SJCRH30 (cell line): ENCODE results near the gene ANK2. TPM values are rescaled to one million over a fixed set of nuclear protein-coding genes. Genes with fewer than 3 reads are reported as not detected.
"Not testable (repeated sequence)": the region's sequence is repeated elsewhere in the genome, so short reads cannot be mapped to it uniquely, and the experiment has no call there.

Source experiments
- DNase-seq, 2 experiments: peaks; one replicate each; pipeline ENCODE4 v3.0.0-alpha.2; 2015 to 2020
- H3K27ac ChIP-seq: fragments of 250-450 bp; sonication (Bioruptor Pico); 2 replicates; pipeline ENCODE4 v1.5.1; 2020; ENCODE audit warnings: mild to moderate bottlenecking, moderate library complexity
- H3K27me3 ChIP-seq: fragments of 250-450 bp; sonication (Bioruptor Pico); 2 replicates; pipeline ENCODE4 v1.5.1; 2020; ENCODE audit warnings: mild to moderate bottlenecking, moderate library complexity
- H3K36me3 ChIP-seq: fragments of 250-450 bp; sonication (Bioruptor Pico); 2 replicates; pipeline ENCODE4 v1.5.1; 2020; ENCODE audit warnings: mild to moderate bottlenecking, moderate library complexity
- H3K4me1 ChIP-seq: fragments of 250-450 bp; sonication (Bioruptor Pico); 2 replicates; pipeline ENCODE4 v1.5.1; 2020; ENCODE audit warnings: mild to moderate bottlenecking, moderate library complexity
- H3K4me3 ChIP-seq: fragments of 250-450 bp; sonication (Bioruptor Pico); 2 replicates; pipeline ENCODE4 v1.5.1; 2020; ENCODE audit warnings: mild to moderate bottlenecking, moderate library complexity
- H3K9me3 ChIP-seq: fragments of 250-450 bp; sonication (Bioruptor Pico); replicated peaks from 2 replicates; pipeline ENCODE4 v1.5.1; 2020; ENCODE audit warnings: mild to moderate bottlenecking, moderate library complexity
- total RNA-seq: library from RNA; depleted of rRNA; stranded (reverse); fragments of >200 nt; shearing (Covaris generic); gene quantifications from 2 replicates; pipeline ENCODE4 v1.2.3, GENCODE V29; 2014

ANK2 gene
- total RNA-seq, 1 experiment from 2014 or later: 128 TPM

DNA sequence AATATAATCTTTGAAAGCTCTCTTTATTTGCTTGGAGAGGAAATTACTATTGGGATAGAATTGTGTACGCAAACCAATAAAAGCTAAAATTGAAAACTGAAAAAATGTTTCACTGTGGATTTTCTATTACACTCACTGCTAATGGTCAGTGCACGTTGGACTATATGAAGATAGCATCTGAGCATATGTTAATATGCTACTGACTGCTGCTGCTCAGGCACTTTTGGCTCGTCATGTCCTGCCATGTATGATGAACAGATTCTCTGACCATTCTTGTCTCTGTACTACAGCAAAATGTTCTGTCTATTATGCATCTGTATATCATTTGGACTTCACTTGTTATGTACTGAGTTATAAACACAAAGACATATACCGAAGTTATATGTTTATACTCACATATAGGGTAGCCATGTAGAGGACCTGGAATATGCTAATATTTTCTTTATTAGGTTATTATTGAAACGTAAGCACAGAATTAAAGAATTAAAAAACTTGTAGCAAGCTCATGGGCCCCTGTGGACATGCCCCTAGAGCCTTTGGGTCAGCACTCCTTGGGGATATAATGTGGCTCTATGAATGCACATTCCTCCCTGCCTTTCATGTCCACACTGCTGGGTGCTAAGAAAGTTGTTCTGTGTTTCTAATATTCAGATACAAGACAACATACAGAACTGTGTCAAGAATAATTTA lies 120.8 kb downstream of the ANK2 start:
- H3K4me3 ChIP-seq: no peak overlapping the region
- H3K4me1 ChIP-seq: peaks cover 23% of the 10 kb centered on the region; the same call in 1 of the 2 replicates
- H3K9me3 ChIP-seq: no peaks in the 10 kb centered on the region
- no peak for DNase-seq
- H3K36me3 ChIP-seq: no peaks in the 10 kb centered on the region; the same call in 1 of the 2 replicates
- H3K27ac ChIP-seq: no peak overlapping the region
- no peaks in the 10 kb centered on the region for H3K27me3 ChIP-seq

GRCh38 chr4:113170805-113171468 lies 121.5 kb downstream of the ANK2 start:
- Histone ChIP-seq H3K9me3 (no peaks in the 10 kb centered on the region), H3K27me3 (no peaks in the 10 kb centered on the region), H3K4me3 (no peak overlapping the region), H3K27ac (no peak overlapping the region), H3K36me3 (no peaks in the 10 kb centered on the region; the same call in 1 of the 2 replicates), H3K4me1 (peaks cover 23% of the 10 kb centered on the region; the same call in 1 of the 2 replicates)
- no peak for DNase-seq

DNA sequence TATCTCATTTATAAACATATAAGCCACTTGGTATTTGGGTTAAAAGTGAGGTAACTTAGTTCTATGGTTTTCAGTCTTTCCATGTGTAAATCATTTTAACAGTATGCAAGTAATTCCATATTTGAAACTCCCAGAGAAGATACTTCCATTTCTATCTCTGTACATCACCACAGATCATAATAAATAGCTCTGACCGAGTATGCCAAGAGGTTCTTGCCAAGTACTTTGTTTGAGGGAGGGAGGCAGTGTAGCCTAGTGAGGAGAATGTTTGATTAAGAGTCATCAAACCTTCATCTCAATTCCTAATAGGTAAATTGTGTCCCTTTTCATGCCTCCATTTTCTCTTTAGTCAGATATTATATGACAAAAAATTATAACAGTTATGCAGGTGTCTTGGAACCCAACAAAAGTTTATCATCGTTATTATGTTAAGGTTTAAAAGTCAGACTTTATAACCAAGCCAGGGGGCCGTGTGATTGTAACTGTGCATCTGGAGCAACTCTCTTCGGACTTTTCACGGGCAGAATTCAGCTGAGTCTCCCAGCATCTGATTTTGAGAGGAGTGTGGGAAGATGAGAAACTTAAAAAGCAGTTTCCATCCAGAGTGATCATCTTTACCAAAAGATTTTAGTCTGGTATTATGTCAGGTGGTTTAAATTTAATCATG lies 123.8 kb downstream of the ANK2 start:
- Histone ChIP-seq H3K4me3 (no peak overlapping the region), H3K36me3 (no peaks in the 10 kb centered on the region; the same call in none of the 2 replicates), H3K27ac (no peak overlapping the region), H3K27me3 (no peaks in the 10 kb centered on the region), H3K4me1 (peaks cover 23% of the 10 kb centered on the region; the same call in 1 of the 2 replicates), H3K9me3 (no peaks in the 10 kb centered on the region)
- DNase-seq: no peak

DNA sequence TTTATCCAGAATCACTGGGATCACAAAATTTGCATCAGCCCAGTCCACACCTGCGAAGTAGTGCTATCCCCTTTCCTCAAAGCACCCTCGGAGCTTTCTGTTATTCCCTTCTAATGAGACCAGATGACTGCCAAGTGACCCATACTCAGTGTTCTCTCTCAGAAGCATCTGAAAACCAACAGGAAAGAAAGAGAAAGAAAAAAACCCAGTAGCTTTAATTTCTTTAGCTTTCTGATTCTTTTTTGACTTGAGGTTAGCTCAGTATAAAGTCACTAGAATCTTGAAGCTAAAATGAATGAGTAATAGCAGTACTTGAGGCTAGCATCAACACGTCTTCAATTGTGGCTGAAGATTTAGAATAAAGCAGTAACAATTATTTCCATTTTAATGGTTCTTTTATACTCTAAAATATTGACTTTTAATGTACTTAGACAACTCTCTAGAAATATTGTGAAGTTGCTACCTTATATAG lies 124.4 kb downstream of the ANK2 start:
- no peak for DNase-seq
- Histone ChIP-seq H3K36me3 (no peaks in the 10 kb centered on the region; the same call in none of the 2 replicates), H3K9me3 (no peaks in the 10 kb centered on the region), H3K27ac (no peak overlapping the region), H3K27me3 (no peaks in the 10 kb centered on the region), H3K4me3 (no peak overlapping the region), H3K4me1 (peaks cover 23% of the 10 kb centered on the region; the same call in 1 of the 2 replicates)

GRCh38 chr4:113179091-113179490 lies 129.6 kb downstream of the ANK2 start:
- DNase-seq: no peak
- Histone ChIP-seq H3K27me3 (no peaks in the 10 kb centered on the region), H3K27ac (no peak overlapping the region), H3K36me3 (no peaks in the 10 kb centered on the region; the same call in none of the 2 replicates), H3K4me3 (no peak overlapping the region), H3K9me3 (no peaks in the 10 kb centered on the region), H3K4me1 (no peaks in the 10 kb centered on the region)

DNA sequence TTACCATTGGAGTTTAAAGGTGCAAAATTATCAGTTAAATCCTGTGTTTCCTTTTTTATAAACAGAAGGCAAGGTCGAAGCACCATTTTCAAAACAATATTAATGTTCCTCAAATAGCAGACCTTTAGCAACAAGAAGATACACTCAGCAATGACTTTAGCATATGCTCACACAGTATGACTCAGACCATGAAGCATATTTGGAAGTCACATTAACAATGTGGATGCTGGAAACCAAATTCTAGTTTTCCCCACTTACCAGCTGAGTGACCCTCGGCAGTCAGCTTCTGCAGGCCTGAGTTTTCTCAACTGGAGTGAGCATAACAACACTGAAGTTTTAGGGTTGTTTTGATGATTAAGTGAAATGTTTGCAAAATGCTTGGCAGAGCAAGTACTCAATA lies 130.5 kb downstream of the ANK2 start:
- no peaks in the 10 kb centered on the region; the same call in 1 of the 2 replicates for H3K36me3 ChIP-seq
- H3K4me1 ChIP-seq: no peaks in the 10 kb centered on the region
- no peak for DNase-seq
- no peak overlapping the region for H3K4me3 ChIP-seq
- H3K27ac ChIP-seq: no peak overlapping the region
- H3K27me3 ChIP-seq: no peaks in the 10 kb centered on the region
- H3K9me3 ChIP-seq: no peaks in the 10 kb centered on the region

DNA sequence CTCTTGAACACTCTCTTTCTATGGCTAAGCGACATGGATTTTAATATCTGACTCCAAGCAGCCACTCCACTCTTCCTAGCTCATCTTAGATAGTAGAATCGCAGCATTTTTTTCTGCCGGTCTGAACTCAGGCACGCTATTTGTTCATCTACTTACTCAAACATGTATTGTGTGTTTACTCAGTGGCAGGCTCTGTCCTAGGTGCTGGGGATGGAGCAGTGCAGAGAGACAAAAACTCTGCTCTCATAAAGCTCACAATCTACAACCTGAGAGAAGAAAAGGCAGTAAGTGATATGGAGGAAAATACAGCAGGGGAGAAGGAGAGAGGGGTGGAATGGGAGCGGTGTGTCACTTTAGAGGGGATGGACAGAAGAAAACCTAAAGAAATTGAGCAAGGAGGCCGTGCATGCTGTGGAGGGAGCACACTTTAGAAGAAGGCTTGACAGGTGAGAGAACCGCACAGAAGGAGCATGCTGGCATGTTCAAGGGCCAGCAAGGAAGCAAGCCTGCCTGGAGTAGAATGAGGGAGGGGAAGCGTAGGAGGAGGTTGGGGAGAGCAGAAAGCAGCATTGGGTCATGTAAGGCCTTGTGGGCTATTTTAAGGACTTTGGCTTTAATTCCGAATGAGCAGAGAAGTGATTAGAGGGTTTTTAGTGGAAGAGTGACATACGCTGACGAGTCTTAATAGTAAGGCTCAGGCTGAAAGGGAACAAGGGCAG lies 132.0 kb downstream of the ANK2 start:
- DNase-seq: no peak
- no peaks in the 10 kb centered on the region for H3K4me1 ChIP-seq
- no peak overlapping the region for H3K27ac ChIP-seq
- no peak overlapping the region for H3K4me3 ChIP-seq
- no peaks in the 10 kb centered on the region for H3K27me3 ChIP-seq
- no peaks in the 10 kb centered on the region for H3K9me3 ChIP-seq
- no peaks in the 10 kb centered on the region; the same call in 1 of the 2 replicates for H3K36me3 ChIP-seq

DNA sequence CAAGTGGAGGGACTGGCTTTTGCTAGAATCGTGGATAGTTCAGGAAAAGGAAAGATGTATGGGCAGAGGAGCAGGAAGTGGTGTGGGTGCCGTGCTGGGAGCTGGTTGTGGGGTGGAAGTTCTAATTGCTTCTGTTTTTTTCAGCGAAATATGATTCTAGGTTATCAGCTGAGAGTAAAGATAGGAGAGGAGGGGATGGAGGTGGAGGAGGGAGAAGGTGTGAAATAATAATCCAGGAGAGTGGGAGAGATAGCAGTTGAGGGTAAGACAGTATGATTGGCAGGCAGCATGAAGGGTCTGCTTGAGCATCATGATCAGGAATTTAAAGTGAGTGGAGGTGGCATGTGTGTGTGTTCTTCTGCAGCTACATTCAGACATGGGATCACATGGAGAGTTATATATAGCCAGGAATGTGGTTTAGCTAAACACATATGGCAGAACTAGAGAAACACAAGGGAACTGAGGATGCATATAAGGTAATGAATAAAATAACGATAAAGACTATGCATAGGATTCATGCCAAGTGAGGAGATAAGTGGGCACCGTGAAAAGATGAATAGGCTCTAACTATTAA lies 133.7 kb downstream of the ANK2 start:
- Histone ChIP-seq H3K27me3 (no peaks in the 10 kb centered on the region), H3K9me3 (no peaks in the 10 kb centered on the region), H3K4me1 (no peaks in the 10 kb centered on the region), H3K36me3 (no peaks in the 10 kb centered on the region), H3K27ac (no peak overlapping the region), H3K4me3 (no peak overlapping the region)
- DNase-seq: no peak

- H3K36me3 ChIP-seq, H3K9me3 ChIP-seq, H3K4me1 ChIP-seq, H3K27ac ChIP-seq, H3K4me3 ChIP-seq, H3K27me3 ChIP-seq, DNase-seq: not testable (repeated sequence)
Observed at GRCh38 chr4:113186220-113186619, 136.8 kb downstream of the ANK2 start.

DNA sequence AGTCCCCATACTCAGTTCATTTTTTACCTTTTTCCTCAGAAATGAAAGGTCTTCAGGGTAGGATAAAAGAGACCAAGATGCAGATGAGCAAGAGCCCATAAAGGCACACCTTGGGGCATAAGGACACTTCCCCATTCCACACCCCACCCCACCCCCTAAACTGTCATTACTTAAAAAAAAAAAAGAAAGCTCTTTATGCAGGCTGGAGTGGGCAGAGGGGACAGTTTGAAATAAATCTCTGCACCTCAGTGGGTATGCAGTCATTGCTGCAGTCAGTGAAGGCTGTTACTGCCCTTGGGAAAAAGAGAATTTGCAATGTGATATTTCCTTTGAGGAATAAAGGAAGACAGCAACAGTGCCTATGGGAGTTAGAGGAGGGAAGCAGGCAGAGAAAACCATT lies 137.5 kb downstream of the ANK2 start:
- Histone ChIP-seq H3K9me3 (no peaks in the 10 kb centered on the region), H3K36me3 (no peaks in the 10 kb centered on the region), H3K4me1 (no peaks in the 10 kb centered on the region)

GRCh38 chr4:113187358-113187757 lies 137.9 kb downstream of the ANK2 start:
- no peaks in the 10 kb centered on the region for H3K27me3 ChIP-seq
- no peaks in the 10 kb centered on the region for H3K36me3 ChIP-seq
- no peak overlapping the region for H3K27ac ChIP-seq
- H3K9me3 ChIP-seq: no peaks in the 10 kb centered on the region
- no peak for DNase-seq
- no peak overlapping the region for H3K4me3 ChIP-seq
- H3K4me1 ChIP-seq: no peaks in the 10 kb centered on the region

More for the DNA sequence above, 137.5 kb downstream of the ANK2 start:
- no peak for DNase-seq
- Histone ChIP-seq H3K27ac (no peak overlapping the region), H3K4me3 (no peak overlapping the region), H3K27me3 (no peaks in the 10 kb centered on the region)

DNA sequence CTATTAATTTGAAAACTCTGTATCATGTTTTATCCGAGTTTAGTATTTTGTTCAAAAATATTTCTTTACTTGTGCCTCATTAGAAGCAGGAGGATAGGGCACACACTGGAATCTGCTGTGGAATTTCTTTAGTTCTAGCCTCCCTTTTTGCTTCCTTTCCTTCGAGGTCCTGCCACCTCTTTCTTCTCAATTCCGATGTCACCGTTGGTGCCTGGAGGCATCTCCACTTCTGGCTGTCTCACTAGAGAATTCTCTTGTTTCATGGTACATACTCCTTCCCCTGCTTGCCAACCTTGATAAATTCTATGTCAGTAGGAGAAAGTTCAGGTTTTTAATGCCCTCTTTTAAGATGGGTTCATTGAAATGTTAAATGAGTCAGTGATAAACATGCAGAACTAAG lies 140.1 kb downstream of the ANK2 start:
- DNase-seq: no peak
- no peaks in the 10 kb centered on the region for H3K4me1 ChIP-seq
- no peaks in the 10 kb centered on the region for H3K36me3 ChIP-seq
- no peak overlapping the region for H3K4me3 ChIP-seq
- no peaks in the 10 kb centered on the region for H3K27me3 ChIP-seq
- no peak overlapping the region for H3K27ac ChIP-seq
- no peaks in the 10 kb centered on the region for H3K9me3 ChIP-seq

DNA sequence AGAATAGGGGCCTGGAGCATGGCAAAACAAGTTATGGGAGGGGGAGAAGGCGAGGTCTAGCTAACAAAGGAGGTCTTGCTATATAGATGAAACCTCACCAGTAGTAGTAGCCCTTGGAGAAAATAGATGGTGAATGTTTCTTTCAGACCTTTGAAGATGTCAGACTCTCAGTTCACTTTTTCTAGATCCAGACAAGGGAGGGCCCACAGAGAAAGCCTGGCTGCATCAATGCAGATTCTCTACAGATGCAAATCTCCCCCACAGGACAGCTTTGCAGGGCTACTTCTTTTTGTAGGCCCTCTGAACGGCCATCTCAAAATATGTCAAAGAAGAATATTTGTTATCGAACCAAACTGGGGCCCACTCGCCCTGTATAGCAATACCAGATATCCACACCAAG lies 159.7 kb downstream of the ANK2 start:
- H3K36me3 ChIP-seq: no peaks in the 10 kb centered on the region
- no peaks in the 10 kb centered on the region for H3K4me1 ChIP-seq
- no peaks in the 10 kb centered on the region for H3K27me3 ChIP-seq
- DNase-seq: no peak
- H3K27ac ChIP-seq: no peak overlapping the region
- H3K9me3 ChIP-seq: no peaks in the 10 kb centered on the region
- no peak overlapping the region for H3K4me3 ChIP-seq

GRCh38 chr4:113209652-113210320 lies 160.3 kb downstream of the ANK2 start:
- DNase-seq: no peak
- no peak overlapping the region for H3K4me3 ChIP-seq

More at GRCh38 chr4:113209652-113210320, 160.3 kb downstream of the ANK2 start:
- Histone ChIP-seq H3K27me3 (no peaks in the 10 kb centered on the region), H3K4me1 (no peaks in the 10 kb centered on the region), H3K9me3 (no peaks in the 10 kb centered on the region), H3K27ac (no peak overlapping the region), H3K36me3 (no peaks in the 10 kb centered on the region)
